OCI-LY7 (cell line): ENCODE measurements around the gene SIRPB1.

ENCODE experiments used
- EZH2phosphoT487 ChIP-seq: fragments of 200-600 bp; sonication (generic); IDR thresholded peaks from 2 replicates; pipeline ENCODE4 v1.6.1; 2018; ENCODE audit warnings: low read depth, borderline replicate concordance, mild to moderate bottlenecking, mixed run types, antibody characterized with exemption, low read length, moderate library complexity, mixed read lengths
- TF ChIP-seq, protein P1 (sequence below): fragments of 200-600 bp; sonication (generic); conservative IDR thresholded peaks from 2 replicates; pipeline ENCODE4 v1.5.1; 2014; ENCODE audit warnings: mild to moderate bottlenecking, antibody characterized with exemption, low read length, moderate library complexity, mixed read lengths

DNA sequence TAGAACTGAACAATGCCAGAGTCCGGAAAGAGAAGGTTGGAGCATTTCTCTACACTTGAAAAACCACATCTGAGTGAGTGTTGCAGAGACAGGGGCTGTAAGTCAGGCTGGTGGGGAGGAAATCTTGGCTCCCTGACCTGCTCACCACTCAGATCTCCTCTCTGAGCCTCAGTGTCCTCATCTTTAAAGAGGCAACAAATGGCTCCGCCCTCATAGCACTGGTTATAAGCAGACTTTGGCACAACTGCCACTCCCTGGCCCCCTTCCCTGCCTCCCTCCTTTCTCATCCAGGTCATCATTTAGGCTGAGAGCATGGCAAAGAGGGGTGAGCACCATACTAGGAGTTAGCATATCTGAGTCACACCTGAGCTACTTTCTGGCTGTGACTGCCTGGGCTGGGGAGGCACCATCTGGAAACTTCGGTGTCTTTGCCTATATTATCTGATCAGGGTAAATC is 27.2 kb upstream of the SIRPB1 start:
- TF ChIP-seq, protein P1, sequence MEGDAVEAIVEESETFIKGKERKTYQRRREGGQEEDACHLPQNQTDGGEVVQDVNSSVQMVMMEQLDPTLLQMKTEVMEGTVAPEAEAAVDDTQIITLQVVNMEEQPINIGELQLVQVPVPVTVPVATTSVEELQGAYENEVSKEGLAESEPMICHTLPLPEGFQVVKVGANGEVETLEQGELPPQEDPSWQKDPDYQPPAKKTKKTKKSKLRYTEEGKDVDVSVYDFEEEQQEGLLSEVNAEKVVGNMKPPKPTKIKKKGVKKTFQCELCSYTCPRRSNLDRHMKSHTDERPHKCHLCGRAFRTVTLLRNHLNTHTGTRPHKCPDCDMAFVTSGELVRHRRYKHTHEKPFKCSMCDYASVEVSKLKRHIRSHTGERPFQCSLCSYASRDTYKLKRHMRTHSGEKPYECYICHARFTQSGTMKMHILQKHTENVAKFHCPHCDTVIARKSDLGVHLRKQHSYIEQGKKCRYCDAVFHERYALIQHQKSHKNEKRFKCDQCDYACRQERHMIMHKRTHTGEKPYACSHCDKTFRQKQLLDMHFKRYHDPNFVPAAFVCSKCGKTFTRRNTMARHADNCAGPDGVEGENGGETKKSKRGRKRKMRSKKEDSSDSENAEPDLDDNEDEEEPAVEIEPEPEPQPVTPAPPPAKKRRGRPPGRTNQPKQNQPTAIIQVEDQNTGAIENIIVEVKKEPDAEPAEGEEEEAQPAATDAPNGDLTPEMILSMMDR: no peak
- TF ChIP-seq EZH2phosphoT487: no peak
